Mesothelial cell of epicardium (in vitro differentiated cells): Measurements from ENCODE around the gene ADAP1. TPM values are rescaled to one million over a fixed set of nuclear protein-coding genes. Genes with fewer than 3 reads are reported as not detected.
A peak's percentile ranks its signal among the peaks of the same experiment; 100 is the strongest.

Experiments used
- DNase-seq, 2 experiments: peaks; one replicate each; pipeline ENCODE4 v3.0.0; 2021; ENCODE audit warnings: low spot score in 2 of 2; ENCODE audit not compliant: unreplicated experiment in 2 of 2
- H3K27ac Mint-ChIP-seq: 2 replicates; pipeline ENCODE4 v1.8.0; 2021; ENCODE audit warnings: mixed read lengths
- H3K27me3 Mint-ChIP-seq: 2 replicates; pipeline ENCODE4 v1.8.0; 2021; ENCODE audit warnings: low read depth, mixed read lengths
- H3K36me3 Mint-ChIP-seq: 2 replicates; pipeline ENCODE4 v1.8.0; 2021; ENCODE audit warnings: mixed read lengths
- H3K4me1 Mint-ChIP-seq: 2 replicates; pipeline ENCODE4 v1.8.0; 2021; ENCODE audit warnings: mixed read lengths
- H3K4me3 Mint-ChIP-seq: 2 replicates; pipeline ENCODE4 v1.8.0; 2021; ENCODE audit warnings: mild to moderate bottlenecking, moderate library complexity, mixed read lengths
- H3K9me3 Mint-ChIP-seq: 2 replicates; pipeline ENCODE4 v1.8.0; 2021; ENCODE audit warnings: mixed read lengths
- total RNA-seq: library from RNA; stranded (reverse); gene quantifications from 3 replicates; pipeline ENCODE4 v1.2.1, GENCODE V29; 2021
- TF ChIP-seq, protein P1 (sequence below): fragments of 200-600 bp; sonication (generic); IDR thresholded peaks from one replicate; pipeline ENCODE4 v1.5.0; 2021; ENCODE audit warnings: antibody characterized with exemption; ENCODE audit not compliant: unreplicated experiment

ADAP1 gene
- total RNA-seq, 1 donor from 2014 or later = 4.0 TPM

DNA sequence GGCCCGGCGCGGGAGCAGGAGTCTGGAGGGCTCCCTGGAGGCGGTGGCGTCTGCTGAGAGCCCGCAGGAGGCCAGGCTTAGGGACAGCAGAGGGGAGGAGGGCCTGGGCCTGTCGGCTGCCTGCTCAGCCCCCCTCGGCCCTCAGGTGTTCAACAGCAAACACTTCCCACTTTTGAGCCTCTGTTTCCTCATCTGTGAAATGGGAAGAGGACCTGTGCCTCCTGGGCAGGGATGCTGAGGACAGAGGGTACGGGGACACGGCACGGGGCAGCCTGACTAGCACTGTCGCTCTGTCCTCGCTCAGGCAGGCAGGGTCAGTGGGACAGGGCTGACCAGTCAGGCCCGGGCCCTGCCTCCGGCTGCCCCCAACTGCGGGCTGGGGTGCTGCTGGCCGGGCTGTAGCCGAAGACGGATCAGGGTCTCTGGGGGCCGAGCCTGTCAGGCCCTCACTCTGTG, 29.2 kb upstream of the ADAP1 start:
- H3K4me1 Mint-ChIP-seq = peaks cover 9% of the 10 kb centered on the region
- no peak overlapping the region for H3K27ac Mint-ChIP-seq
- no peaks in the 10 kb centered on the region for H3K9me3 Mint-ChIP-seq
- TF ChIP-seq, protein P1, sequence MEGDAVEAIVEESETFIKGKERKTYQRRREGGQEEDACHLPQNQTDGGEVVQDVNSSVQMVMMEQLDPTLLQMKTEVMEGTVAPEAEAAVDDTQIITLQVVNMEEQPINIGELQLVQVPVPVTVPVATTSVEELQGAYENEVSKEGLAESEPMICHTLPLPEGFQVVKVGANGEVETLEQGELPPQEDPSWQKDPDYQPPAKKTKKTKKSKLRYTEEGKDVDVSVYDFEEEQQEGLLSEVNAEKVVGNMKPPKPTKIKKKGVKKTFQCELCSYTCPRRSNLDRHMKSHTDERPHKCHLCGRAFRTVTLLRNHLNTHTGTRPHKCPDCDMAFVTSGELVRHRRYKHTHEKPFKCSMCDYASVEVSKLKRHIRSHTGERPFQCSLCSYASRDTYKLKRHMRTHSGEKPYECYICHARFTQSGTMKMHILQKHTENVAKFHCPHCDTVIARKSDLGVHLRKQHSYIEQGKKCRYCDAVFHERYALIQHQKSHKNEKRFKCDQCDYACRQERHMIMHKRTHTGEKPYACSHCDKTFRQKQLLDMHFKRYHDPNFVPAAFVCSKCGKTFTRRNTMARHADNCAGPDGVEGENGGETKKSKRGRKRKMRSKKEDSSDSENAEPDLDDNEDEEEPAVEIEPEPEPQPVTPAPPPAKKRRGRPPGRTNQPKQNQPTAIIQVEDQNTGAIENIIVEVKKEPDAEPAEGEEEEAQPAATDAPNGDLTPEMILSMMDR = no peak
- H3K27me3 Mint-ChIP-seq = no peaks in the 10 kb centered on the region
- H3K36me3 Mint-ChIP-seq = no peaks in the 10 kb centered on the region
- H3K4me3 Mint-ChIP-seq = no peak overlapping the region
- DNase-seq = no peak

DNA sequence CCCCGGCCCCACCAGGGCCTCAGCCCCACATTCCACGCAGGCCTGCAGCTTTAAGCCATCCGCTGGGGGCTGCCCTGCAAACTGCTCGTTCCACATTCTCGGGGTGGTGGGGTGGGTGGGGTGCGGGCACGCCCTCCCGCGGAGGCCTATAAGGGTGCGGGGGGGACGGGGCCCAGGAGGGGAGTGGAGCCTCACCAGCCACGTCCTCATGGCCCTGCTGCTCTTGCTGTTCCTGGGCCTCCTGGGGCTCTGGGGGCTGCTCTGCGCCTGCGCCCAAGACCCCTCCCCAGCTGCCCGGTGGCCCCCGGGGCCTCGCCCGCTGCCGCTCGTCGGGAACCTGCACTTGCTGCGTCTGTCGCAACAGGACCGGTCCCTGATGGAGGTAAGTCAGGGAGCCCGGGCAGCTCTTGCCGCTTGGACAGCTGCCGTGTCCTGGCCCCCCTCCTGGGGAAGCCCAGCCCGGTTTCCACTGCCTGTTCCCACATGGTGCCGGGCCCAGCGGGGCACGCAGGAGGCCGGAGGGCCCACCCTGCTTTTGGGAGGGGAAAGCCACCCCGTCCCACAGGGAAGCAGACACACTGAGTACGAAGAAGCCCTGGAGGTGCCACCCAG, 28.6 kb upstream of the ADAP1 start, which contains the start of gene CYP2W1:
CYP2W1 (plus strand) TSS at position 178 of the 612 bp plus-strand sequence; CDS start at position 209, 31 bp downstream.
- TF ChIP-seq, protein P1 = no peak
- peak within 1 kb of the TSS; percentile 53 for H3K27ac Mint-ChIP-seq
- no peaks in the 10 kb centered on the region for H3K9me3 Mint-ChIP-seq

GRCh38 chr7:982511-983003, 28.1 kb upstream of the ADAP1 start:
- Mint-ChIP-seq H3K9me3 (no peaks in the 10 kb centered on the region), H3K36me3 (no peaks in the 10 kb centered on the region), H3K27ac (peak overlapping the region; percentile 53)

More for the DNA sequence above, 28.6 kb upstream of the ADAP1 start, which contains the start of gene CYP2W1:
- H3K4me3 Mint-ChIP-seq = no peak within 1 kb of the TSS
- no peaks in the 10 kb centered on the region for H3K27me3 Mint-ChIP-seq
- peaks cover 9% of the 10 kb centered on the region for H3K4me1 Mint-ChIP-seq
- DNase-seq = no peak
- H3K36me3 Mint-ChIP-seq = no peaks in the 10 kb centered on the region

GRCh38 chr7:981793-982510, 27.5 kb upstream of the ADAP1 start:
- TF ChIP-seq, protein P1 = no peak
- no peak for DNase-seq
- Mint-ChIP-seq H3K27ac (peak overlapping the region; percentile 53), H3K27me3 (no peaks in the 10 kb centered on the region), H3K36me3 (no peaks in the 10 kb centered on the region), H3K4me1 (peaks cover 9% of the 10 kb centered on the region), H3K9me3 (no peaks in the 10 kb centered on the region), H3K4me3 (no peak overlapping the region)

More at GRCh38 chr7:982511-983003, 28.1 kb upstream of the ADAP1 start:
- Mint-ChIP-seq H3K4me1 (peaks cover 9% of the 10 kb centered on the region), H3K4me3 (no peak overlapping the region), H3K27me3 (no peaks in the 10 kb centered on the region)
- TF ChIP-seq, protein P1 = no peak
- no peak for DNase-seq

DNA sequence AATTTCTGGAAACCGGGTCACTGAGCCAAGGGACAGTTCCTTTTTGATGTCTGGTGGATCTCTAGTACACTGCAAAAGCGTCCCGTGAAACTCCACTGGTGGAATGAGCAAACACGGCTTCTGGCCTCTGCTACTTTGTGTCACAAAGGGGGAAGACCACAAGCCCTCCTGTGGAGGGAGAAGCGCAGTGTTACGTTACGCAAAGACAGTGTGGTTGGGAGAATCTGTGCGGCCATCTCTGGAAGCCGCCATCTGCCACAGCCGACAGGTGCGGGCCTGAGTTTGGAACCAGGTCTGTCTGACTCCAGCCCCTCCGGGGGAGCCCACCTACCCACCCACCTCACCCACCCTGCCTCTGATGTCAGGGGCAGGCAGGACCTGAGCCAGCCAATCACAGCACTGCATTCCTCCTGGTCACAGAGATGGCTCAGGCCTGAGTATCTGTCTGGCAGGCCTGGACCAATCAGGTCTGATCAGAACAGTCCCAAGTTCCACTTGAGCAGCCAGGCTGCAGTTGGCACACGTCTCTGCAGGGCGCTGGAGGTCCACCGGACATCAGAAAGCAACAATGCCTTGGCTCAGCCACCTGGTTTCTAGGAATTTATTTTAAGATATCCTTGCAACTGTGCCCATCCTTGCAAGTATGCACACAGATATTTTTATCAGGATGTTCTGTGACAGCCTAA, 25.5 kb upstream of the ADAP1 start:
- Mint-ChIP-seq H3K9me3 (no peaks in the 10 kb centered on the region), H3K27ac (no peak overlapping the region), H3K36me3 (no peaks in the 10 kb centered on the region), H3K27me3 (no peaks in the 10 kb centered on the region), H3K4me3 (no peak overlapping the region), H3K4me1 (peaks cover 8% of the 10 kb centered on the region)
- no peak for DNase-seq
- TF ChIP-seq, protein P1 = no peak
